Kidney epithelial cell (primary cell): ENCODE measurements around the gene GNG2. TPM values are rescaled to one million over a fixed set of nuclear protein-coding genes. Genes with fewer than 3 reads are reported as not detected.

Source experiments
- DNase-seq: peaks from one replicate; pipeline ENCODE4 v3.0.0-alpha.2; 2010; ENCODE audit warnings: low read depth
- H3K27me3 ChIP-seq: 2 replicates; pipeline ENCODE4 v1.6.0; 2011; ENCODE audit warnings: low read length; ENCODE audit not compliant: control insufficient read depth, insufficient read depth
- H3K36me3 ChIP-seq: 2 replicates; pipeline ENCODE4 v1.5.1; 2011; ENCODE audit warnings: low read length; ENCODE audit not compliant: control insufficient read depth, insufficient read depth
- H3K4me3 ChIP-seq: 2 replicates; pipeline ENCODE4 v1.5.1; 2011; ENCODE audit warnings: low read depth, mild to moderate bottlenecking, control low read depth, low read length
- total RNA-seq: library from RNA; depleted of rRNA; stranded (reverse); fragments of >200 nt; gene quantifications from 2 replicates; pipeline ENCODE4 v1.2.3, GENCODE V29; 2015
- TF ChIP-seq, protein P1 (sequence below): IDR thresholded peaks from 2 replicates; pipeline ENCODE4 v1.5.1; 2011; ENCODE audit warnings: mild to moderate bottlenecking, moderate library complexity, low read length, control low read depth, inconsistent platforms; ENCODE audit not compliant: insufficient read depth, poor library complexity, severe bottlenecking

Gene GNG2
- total RNA-seq, 1 donor from 2014 or later: 4.1 TPM

- no peaks in the 10 kb centered on the region for H3K36me3 ChIP-seq
- no peaks in the 10 kb centered on the region for H3K27me3 ChIP-seq
- DNase-seq: no peak
- TF ChIP-seq, protein P1, sequence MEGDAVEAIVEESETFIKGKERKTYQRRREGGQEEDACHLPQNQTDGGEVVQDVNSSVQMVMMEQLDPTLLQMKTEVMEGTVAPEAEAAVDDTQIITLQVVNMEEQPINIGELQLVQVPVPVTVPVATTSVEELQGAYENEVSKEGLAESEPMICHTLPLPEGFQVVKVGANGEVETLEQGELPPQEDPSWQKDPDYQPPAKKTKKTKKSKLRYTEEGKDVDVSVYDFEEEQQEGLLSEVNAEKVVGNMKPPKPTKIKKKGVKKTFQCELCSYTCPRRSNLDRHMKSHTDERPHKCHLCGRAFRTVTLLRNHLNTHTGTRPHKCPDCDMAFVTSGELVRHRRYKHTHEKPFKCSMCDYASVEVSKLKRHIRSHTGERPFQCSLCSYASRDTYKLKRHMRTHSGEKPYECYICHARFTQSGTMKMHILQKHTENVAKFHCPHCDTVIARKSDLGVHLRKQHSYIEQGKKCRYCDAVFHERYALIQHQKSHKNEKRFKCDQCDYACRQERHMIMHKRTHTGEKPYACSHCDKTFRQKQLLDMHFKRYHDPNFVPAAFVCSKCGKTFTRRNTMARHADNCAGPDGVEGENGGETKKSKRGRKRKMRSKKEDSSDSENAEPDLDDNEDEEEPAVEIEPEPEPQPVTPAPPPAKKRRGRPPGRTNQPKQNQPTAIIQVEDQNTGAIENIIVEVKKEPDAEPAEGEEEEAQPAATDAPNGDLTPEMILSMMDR: no peak
- H3K4me3 ChIP-seq: no peak overlapping the region
Measured at GRCh38 chr14:51859131-51859530, 1.3 kb upstream of the GNG2 start.

DNA sequence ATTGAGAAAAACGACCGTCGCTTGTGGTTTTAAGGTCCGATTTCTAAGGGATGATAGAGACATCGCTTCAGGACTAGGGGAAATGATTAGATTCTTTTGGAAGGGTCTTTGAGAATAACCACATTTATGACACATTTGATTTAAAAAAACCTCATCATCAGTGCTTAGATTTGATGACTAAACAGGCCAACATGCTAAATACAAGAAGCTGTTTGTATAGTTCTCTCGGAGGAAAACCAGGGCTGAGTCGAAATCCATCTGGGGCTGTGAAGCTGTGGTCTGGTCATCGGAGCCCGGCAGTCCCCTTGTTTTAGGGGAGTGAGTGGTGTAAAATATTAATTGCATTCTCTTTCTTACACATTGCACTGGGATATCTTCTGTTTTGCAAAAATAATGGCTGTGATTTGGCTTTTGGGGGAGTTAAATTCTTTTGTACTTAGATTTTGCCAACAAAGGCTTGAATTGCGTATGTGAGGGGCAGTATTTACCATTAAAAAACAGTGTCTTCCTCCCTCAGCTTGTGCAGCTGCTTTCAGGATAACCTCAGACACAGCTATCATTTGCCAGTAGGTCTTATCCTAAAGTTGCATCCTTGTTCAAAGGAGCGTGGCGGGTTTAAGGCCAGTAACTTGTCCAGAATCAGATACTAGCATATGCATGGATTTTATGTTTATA is 550 bp downstream of the GNG2 start:
- Histone ChIP-seq H3K27me3 (no peaks in the 10 kb centered on the region), H3K36me3 (no peaks in the 10 kb centered on the region), H3K4me3 (peak overlapping the region; percentile 36)
- TF ChIP-seq, protein P1: no peak
- no peak for DNase-seq

GRCh38 chr14:51862176-51862796 is 1.9 kb downstream of the GNG2 start:
- no peak for DNase-seq
- Histone ChIP-seq H3K27me3 (no peaks in the 10 kb centered on the region), H3K4me3 (no peak overlapping the region), H3K36me3 (no peaks in the 10 kb centered on the region)
- TF ChIP-seq, protein P1: no peak

DNA sequence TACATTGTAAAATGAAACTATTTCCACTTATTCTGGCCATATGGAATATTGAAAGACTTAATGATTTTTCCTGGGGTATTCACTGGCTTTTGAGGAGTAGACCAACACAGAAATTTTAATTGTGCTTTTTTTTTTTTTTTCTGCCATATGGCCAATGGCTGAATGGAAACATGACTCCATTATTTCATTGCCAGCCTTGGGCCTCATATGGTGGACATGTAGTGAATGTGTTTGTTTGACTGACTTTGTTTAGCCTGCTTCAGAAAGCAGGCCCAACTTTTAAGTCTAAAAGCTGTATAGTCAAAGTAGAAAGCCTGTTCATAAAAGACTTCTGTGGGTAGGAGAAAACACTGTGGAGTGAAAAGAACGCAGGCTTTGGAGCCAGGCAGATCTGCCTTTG is 2.4 kb downstream of the GNG2 start:
- Histone ChIP-seq H3K36me3 (no peaks in the 10 kb centered on the region), H3K27me3 (no peaks in the 10 kb centered on the region), H3K4me3 (no peak overlapping the region)
- no peak for DNase-seq
- TF ChIP-seq, protein P1: no peak

DNA sequence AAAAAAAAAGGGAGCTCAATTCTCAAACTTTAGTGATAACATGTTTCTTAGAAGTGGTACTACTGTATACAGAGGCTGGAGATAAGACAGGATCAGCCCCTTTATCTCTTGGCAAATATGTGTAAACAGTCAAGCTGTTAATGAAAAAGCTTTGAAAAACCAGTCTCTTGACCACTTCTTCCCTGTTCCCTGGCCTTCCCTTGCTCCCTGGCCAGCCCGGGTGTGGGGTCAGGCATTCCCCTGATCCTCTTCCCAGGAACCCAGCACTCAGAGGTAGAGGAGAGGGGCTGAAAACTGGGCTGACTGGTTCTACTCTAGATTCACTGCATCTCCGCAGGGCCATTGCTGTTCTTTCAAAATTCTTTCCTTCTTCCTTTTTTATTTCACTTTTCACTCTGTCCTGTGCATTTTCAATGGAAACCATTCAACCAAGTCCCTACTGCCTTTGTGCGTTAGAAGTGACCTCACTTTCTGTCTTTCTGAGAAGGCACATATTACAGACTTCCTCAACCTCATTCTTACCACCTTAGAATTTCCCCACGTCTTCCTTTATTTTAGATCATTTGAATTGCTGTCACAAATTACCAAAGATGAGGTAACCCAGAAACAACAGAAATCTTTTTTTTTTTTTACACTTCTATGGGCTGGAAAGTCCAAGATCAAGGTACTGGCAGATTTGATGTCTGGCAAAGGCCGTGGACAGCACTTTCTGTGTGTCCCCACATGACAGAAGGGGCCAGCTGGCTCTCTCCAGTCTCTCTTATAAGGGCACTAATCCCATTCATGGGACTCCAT is 5.7 kb downstream of the GNG2 start:
- no peak for DNase-seq
- TF ChIP-seq, protein P1: no peak
- Histone ChIP-seq H3K36me3 (no peaks in the 10 kb centered on the region), H3K4me3 (no peak overlapping the region), H3K27me3 (no peaks in the 10 kb centered on the region)
